Fibroblast of gingiva (primary cell): Measurements from ENCODE around the gene XPR1.
"Not testable (repeated sequence)": the region's sequence is repeated elsewhere in the genome, so short reads cannot be mapped to it uniquely, and the experiment has no call there.

ENCODE experiments used
- DNase-seq: peaks from one replicate; pipeline ENCODE4 v3.0.0-alpha.2; 2011; ENCODE audit warnings: low read depth

The XPR1 gene

GRCh38 chr1:180785291-180785690, 153.5 kb downstream of the XPR1 start:
- DNase-seq = no peak

DNA sequence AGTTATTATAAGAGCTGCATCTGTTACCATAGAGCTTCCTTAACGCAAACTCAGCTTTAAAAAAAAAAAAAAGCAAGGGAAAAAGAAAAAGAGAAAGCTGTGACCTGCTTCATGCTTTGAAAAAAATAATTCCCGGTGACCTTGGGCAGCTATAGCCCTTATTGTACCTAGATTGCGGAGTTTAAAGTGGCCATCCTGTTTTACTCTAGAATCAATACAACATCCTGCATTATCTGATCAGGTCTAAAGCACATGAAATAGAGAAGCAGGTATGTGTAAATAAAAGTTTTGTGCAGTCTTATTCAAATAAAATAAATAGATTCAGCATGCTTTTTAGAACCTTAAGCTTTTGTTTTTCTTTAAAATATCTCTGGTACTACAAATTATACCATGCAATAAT, 154.1 kb downstream of the XPR1 start:
- no peak for DNase-seq

GRCh38 chr1:180786624-180787023, 154.8 kb downstream of the XPR1 start:
- no peak for DNase-seq

GRCh38 chr1:180787628-180788307, 155.9 kb downstream of the XPR1 start:
- no peak for DNase-seq

GRCh38 chr1:180789460-180789859, 157.6 kb downstream of the XPR1 start:
- no peak for DNase-seq

GRCh38 chr1:180791152-180791551, 159.3 kb downstream of the XPR1 start:
- DNase-seq = not testable (repeated sequence)

GRCh38 chr1:180791806-180792205, 160.0 kb downstream of the XPR1 start:
- DNase-seq = no peak

- no peak for DNase-seq
These were observed 161.6 kb downstream of the XPR1 start for GRCh38 chr1:180793451-180793850.

- DNase-seq = no peak
These were observed 165.2 kb downstream of the XPR1 start for GRCh38 chr1:180796897-180797640.

DNA sequence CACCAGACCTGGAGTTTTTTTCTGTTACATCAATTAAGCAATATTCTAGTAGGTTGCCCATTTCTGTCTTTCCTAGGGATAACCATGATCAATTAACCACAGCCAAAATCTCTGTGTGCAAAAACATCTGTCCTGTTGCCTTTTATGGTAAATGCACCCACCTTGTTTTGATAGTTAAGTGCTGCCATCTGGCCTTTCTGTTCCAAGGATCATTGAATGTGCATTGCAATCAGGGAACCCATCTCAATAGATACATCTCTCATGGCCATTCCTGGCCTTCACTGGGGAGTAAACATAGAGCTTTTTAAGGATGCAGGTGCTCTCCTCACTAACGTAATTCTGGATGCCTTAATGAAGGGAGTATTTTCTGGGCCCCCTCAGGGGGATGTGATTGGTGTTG, 169.1 kb downstream of the XPR1 start:
- no peak for DNase-seq

GRCh38 chr1:180802813-180803212, 171.0 kb downstream of the XPR1 start:
- DNase-seq = no peak

DNA sequence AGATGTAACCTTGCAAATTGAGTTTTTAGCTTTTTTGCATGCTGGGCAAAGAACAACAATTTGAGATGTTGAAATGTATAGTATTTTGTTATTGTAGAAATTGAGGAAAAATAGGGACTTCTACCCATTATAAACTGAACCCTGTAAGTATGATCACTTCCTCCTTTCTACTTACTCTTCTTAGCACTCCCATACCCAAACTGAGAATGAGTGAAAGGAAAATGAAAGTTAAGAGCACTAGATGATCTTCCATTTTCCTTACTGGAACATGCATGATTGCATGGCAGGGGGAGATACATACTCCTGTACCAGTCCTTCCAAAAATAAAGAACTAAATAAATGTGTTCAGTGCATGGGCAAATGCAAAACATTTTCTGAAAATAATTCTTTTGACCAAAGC, 173.5 kb downstream of the XPR1 start:
- DNase-seq = no peak

GRCh38 chr1:180811298-180811697, 179.5 kb downstream of the XPR1 start:
- DNase-seq = no peak

DNA sequence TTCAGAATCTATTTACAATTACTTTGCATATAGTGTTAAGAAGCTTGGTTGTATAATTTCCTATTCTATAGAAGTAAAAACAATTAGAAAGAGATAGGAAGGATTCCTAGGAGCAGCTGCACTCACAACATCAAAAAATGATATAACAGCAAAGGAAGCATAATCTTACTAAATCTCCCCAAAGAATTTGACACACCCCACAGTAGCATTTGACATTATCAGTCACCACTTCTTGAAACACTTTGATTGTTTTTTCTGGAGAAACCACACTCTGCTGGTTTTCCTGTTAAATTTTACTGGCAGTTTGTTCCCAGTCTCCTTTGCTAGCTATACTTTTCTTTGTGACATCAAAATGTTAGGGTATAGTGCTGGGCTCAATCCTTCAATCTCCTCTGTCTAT, 180.1 kb downstream of the XPR1 start:
- DNase-seq = no peak

GRCh38 chr1:180814258-180814657, 182.4 kb downstream of the XPR1 start:
- no peak for DNase-seq

DNA sequence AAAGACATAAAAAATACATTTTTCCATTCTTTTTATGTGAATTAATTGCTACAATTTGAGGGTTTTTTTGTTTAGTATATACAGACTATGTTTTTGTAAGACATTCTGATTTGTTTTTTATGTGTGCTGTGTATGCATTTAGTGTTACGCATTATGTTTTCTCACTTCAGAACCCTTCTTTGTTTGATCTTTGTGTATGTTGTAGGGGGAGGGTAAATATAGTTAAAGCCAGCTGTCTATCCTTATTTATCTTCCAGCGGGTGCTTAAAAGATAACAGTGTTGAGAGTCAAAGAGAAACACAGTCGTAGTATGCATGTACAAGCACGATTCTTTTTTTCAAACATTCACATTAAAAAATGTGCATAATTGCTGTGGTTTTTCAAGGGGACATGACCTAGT, 183.4 kb downstream of the XPR1 start:
- DNase-seq = no peak

DNA sequence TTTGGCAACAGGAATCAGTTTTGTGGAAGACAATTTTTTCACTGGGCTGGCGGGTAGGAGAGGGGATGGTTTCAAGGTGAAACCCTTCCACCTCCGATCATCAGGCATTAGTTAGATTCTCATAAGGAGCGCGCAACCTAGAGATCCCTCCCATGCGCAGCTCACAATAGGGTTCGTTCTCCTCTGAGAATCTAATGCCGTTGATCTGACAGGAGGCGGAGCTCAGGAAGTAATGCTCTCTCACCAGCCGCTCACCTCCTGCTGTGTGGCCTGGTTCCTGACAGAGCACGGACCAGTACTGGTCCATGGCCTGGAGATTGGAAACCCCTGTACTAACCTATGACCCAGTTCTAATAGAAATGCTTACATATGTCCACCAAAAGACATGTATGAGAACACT, 184.3 kb downstream of the XPR1 start:
- DNase-seq = no peak

GRCh38 chr1:180821970-180822369, 190.1 kb downstream of the XPR1 start:
- no peak for DNase-seq

- not testable (repeated sequence) for DNase-seq
These were observed 199.7 kb downstream of the XPR1 start for GRCh38 chr1:180831507-180831906.

- DNase-seq = not testable (repeated sequence)
These were observed 201.4 kb downstream of the XPR1 start for GRCh38 chr1:180833180-180833579.

DNA sequence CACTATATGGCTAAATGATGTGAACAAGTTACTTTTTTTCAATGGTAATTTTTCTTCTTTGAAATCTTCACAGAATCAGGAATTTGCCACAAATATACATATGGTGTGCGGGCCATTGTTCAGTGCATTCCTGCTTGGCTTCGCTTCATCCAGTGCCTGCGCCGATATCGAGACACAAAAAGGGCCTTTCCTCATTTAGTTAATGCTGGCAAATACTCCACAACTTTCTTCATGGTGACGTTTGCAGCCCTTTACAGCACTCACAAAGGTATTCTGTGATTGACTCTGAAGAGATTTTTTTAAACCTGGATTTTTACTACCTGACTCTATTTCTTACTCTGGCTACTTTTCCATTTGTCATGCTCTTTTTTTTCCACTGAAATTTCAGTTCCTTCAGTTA, 204.6 kb downstream of the XPR1 start:
- no peak for DNase-seq

- DNase-seq = no peak
These were observed 205.2 kb downstream of the XPR1 start for GRCh38 chr1:180837020-180837419.

GRCh38 chr1:180838535-180838934, 206.7 kb downstream of the XPR1 start:
- DNase-seq = no peak

DNA sequence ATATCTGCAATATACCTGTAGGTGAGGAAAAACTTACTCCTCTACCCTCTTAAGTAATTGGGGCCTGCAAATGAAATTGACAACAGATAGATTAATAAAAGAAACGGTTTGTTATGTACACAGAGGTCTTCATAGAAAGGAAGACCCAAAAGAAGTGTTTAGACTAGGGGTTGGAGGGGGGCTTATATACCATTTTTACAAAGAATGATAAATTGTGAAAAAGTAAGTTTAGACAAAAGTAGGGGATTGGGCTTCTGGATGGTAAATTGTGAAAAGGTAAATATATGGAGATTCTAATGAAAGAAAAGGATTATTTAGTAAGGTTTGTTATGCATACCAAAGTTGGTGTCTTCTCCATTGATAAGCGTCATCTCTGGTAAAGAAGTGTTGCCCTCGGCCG, 207.7 kb downstream of the XPR1 start:
- no peak for DNase-seq
